Mucosa of descending colon (tissue), 3 donors: Measurements from ENCODE around the gene RALGAPB. TPM values are rescaled to one million over a fixed set of nuclear protein-coding genes. Genes with fewer than 3 reads are reported as not detected.

Experiments used
- ATAC-seq: fragments of 200-7000 bp; cut with Tn5 transposase; one replicate; pipeline ENCODE4 v1.9.1; 2020; ENCODE audit warnings: mild to moderate bottlenecking, moderate library complexity
- DNase-seq, 3 donors: peaks; one replicate each; pipeline ENCODE4 v3.0.0-alpha.2; 2020
- H3K36me3 ChIP-seq: fragments of 200-600 bp; one replicate; pipeline ENCODE4 v1.8.0; 2021; ENCODE audit warnings: low read depth, mild to moderate bottlenecking
- H3K4me1 ChIP-seq: fragments of 200-600 bp; one replicate; pipeline ENCODE4 v1.8.0; 2021; ENCODE audit warnings: low read depth, mild to moderate bottlenecking
- H3K4me3 ChIP-seq: fragments of 200-600 bp; one replicate; pipeline ENCODE4 v1.8.0; 2021; ENCODE audit warnings: mild to moderate bottlenecking
- H3K9me3 ChIP-seq: fragments of 200-600 bp; one replicate; pipeline ENCODE4 v1.8.0; 2021; ENCODE audit warnings: mild to moderate bottlenecking
- CTCF ChIP-seq: fragments of 200-600 bp; IDR thresholded peaks from one replicate; pipeline ENCODE4 v1.8.0; 2022; ENCODE audit warnings: antibody characterized with exemption, mild to moderate bottlenecking
- intact Hi-C, 2 donors: fragments of 100-400 bp; cut with DNase I in 1 of 2; cut with micrococcal nuclease in 1 of 2; formaldehyde crosslinking; loops; one replicate each; pipeline versions ENCODE4 v1.11.0 to v1.11.1; 2022; cut with DNase I, micrococcal nuclease
- total RNA-seq, 3 donors: library from RNA; stranded (reverse); fragmentation: NEBNext Ultra II Directional in 2 of 3; extraction: Animal tissue kit (Norgen Biotek cat#: 25700) in 2 of 3; gene quantifications; one replicate each; pipeline versions ENCODE4 v1.2.1 to v1.2.4, GENCODE V29; 2021 to 2023
- donor health status: DM: no; HTN: no; CAD: no; lungs with moderate emphysema.
- donor health status: DM: no; HTN: no; CAD: no.
- donor health status: DM: no; HTN: yes; CAD: no.

RALGAPB gene
- total RNA-seq, 3 donors from 2014 or later, result 37.7 to 44.1 (median 43.0) TPM

- Histone ChIP-seq H3K4me3 (no peak overlapping the region), H3K4me1 (no peaks in the 10 kb centered on the region), H3K9me3 (no peaks in the 10 kb centered on the region), H3K36me3 (no peaks in the 10 kb centered on the region)
- ATAC-seq (no peak), DNase-seq (no peak)
- intact Hi-C loops, result no loop called here
- TF ChIP-seq CTCF, result no peak
Measured at GRCh38 chr20:38616457-38616856, 143.8 kb downstream of the RALGAPB start.

- Histone ChIP-seq H3K4me1 (no peaks in the 10 kb centered on the region), H3K9me3 (no peaks in the 10 kb centered on the region), H3K4me3 (no peak overlapping the region), H3K36me3 (no peaks in the 10 kb centered on the region)
- ATAC-seq, result no peak
- TF ChIP-seq CTCF, result no peak
- intact Hi-C loops, result no loop called here
- no peak for DNase-seq
Measured at GRCh38 chr20:38617011-38617829, 144.6 kb downstream of the RALGAPB start.

- H3K36me3 ChIP-seq, result no peaks in the 10 kb centered on the region
- H3K4me1 ChIP-seq, result no peaks in the 10 kb centered on the region
- ATAC-seq (no peak), DNase-seq (no peak)
- intact Hi-C loops, result no loop called here
- TF ChIP-seq CTCF, result no peak
- H3K4me3 ChIP-seq, result no peak overlapping the region
- no peaks in the 10 kb centered on the region for H3K9me3 ChIP-seq
Measured at GRCh38 chr20:38617830-38618196, 145.2 kb downstream of the RALGAPB start.

GRCh38 chr20:38620441-38620840 lies 147.8 kb downstream of the RALGAPB start:
- no peak for TF ChIP-seq CTCF
- Histone ChIP-seq H3K4me3 (no peak overlapping the region), H3K9me3 (no peaks in the 10 kb centered on the region), H3K36me3 (no peaks in the 10 kb centered on the region), H3K4me1 (no peaks in the 10 kb centered on the region)
- ATAC-seq, result no peak
- DNase-seq, result no peak
- intact Hi-C loops, result no loop called here

GRCh38 chr20:38623061-38623460 lies 150.4 kb downstream of the RALGAPB start:
- Histone ChIP-seq H3K9me3 (no peaks in the 10 kb centered on the region), H3K36me3 (no peaks in the 10 kb centered on the region), H3K4me1 (no peaks in the 10 kb centered on the region), H3K4me3 (no peak overlapping the region)
- ATAC-seq (no peak), DNase-seq (no peak)
- TF ChIP-seq CTCF, result no peak
- intact Hi-C loops, result no loop called here
